D721Med (cell line): ENCODE data around the gene CEP170B.

Experiments
- DNase-seq: peaks from one replicate; pipeline ENCODE4 v3.0.0; 2011; ENCODE audit warnings: low spot score; ENCODE audit not compliant: insufficient read length
- FAIRE-seq: peaks from 2 replicates; lab custom pipeline; 2011; peaks lifted over from hg19 to GRCh38; lab: Jason Lieb, UNC
- TF ChIP-seq, protein P1 (sequence below): IDR thresholded peaks from 2 replicates; pipeline ENCODE4 v1.5.1; 2012; ENCODE audit warnings: mild to moderate bottlenecking, control low read depth; ENCODE audit not compliant: insufficient read depth; ENCODE audit errors: missing control alignments

Gene CEP170B

GRCh38 chr14:104864267-104865080 lies 594 bp upstream of the CEP170B start:
- TF ChIP-seq, protein P1, sequence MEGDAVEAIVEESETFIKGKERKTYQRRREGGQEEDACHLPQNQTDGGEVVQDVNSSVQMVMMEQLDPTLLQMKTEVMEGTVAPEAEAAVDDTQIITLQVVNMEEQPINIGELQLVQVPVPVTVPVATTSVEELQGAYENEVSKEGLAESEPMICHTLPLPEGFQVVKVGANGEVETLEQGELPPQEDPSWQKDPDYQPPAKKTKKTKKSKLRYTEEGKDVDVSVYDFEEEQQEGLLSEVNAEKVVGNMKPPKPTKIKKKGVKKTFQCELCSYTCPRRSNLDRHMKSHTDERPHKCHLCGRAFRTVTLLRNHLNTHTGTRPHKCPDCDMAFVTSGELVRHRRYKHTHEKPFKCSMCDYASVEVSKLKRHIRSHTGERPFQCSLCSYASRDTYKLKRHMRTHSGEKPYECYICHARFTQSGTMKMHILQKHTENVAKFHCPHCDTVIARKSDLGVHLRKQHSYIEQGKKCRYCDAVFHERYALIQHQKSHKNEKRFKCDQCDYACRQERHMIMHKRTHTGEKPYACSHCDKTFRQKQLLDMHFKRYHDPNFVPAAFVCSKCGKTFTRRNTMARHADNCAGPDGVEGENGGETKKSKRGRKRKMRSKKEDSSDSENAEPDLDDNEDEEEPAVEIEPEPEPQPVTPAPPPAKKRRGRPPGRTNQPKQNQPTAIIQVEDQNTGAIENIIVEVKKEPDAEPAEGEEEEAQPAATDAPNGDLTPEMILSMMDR, result no peak
- DNase-seq, result no peak
- no peak for FAIRE-seq

GRCh38 chr14:104865631-104866441 lies 768 bp downstream of the CEP170B start:
- DNase-seq, result no peak
- TF ChIP-seq, protein P1, result no peak
- FAIRE-seq, result no peak

- TF ChIP-seq, protein P1, result no peak
- FAIRE-seq, result no peak
- no peak for DNase-seq
Measured at GRCh38 chr14:104866451-104867370, 1.6 kb downstream of the CEP170B start.

- FAIRE-seq (no peak), DNase-seq (no peak)
- TF ChIP-seq, protein P1, result no peak
Measured at GRCh38 chr14:104867371-104868059, 2.4 kb downstream of the CEP170B start.

DNA sequence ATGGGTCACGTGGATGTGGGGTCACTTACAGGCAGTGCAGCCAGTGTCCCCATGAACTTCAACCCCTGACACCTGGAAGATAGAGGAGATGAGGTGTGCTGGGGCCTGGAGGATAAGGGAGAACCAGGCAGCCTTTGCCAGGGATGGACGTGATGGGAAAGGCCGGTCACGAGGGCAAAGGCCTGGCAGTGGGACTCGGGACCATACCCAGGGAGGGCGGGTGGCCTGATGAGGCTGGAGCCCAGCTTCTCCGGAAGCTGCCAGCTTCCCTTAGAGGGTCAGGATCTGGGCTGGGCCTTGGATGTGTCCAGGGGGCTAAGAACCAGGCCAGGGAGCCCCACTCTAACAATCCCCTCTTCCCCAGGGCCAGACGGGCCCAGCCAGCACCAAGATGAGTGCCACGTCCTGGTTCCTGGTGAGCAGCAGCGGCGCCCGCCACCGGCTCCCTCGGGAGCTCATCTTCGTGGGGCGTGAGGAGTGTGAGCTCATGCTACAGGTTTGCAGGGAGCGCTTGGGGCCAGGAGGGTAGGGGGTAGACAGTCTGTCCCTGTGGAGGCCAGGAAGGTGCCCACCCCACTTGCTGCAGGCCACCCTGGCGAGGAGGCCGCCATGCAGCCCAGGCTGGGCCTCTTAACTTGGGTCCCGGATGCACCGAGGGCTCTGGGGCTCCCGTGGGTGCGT lies 3.1 kb downstream of the CEP170B start:
- FAIRE-seq (no peak), DNase-seq (no peak)
- TF ChIP-seq, protein P1, result no peak
